T1000 (cell line): ENCODE measurements around the gene LUZP1.

Experiments used
- DNase-seq: peaks from one replicate; lab custom pipeline; 2025; ENCODE audit warnings: mixed read lengths; lab: John Stamatoyannopoulos, UW

The LUZP1 gene

DNA sequence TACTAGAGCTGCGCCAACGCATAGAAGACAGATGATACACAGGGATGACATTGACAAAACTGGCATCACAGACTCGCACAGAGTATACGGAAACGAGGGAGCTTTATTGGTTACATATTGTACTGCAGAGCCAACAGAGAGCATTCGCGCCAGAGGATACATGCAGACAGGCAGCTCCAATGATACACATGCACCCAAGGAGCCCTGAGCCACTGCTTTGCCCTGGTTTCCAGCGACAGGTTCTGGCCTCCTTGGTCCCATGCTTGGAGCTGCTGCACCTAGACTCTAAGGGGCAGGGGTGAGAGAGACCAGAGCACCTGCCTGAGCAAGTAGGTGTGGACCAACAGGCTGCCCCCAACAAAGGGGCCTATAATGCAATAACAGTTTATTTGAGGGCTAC lies 83.8 kb downstream of the LUZP1 start:
- no peak for DNase-seq

DNA sequence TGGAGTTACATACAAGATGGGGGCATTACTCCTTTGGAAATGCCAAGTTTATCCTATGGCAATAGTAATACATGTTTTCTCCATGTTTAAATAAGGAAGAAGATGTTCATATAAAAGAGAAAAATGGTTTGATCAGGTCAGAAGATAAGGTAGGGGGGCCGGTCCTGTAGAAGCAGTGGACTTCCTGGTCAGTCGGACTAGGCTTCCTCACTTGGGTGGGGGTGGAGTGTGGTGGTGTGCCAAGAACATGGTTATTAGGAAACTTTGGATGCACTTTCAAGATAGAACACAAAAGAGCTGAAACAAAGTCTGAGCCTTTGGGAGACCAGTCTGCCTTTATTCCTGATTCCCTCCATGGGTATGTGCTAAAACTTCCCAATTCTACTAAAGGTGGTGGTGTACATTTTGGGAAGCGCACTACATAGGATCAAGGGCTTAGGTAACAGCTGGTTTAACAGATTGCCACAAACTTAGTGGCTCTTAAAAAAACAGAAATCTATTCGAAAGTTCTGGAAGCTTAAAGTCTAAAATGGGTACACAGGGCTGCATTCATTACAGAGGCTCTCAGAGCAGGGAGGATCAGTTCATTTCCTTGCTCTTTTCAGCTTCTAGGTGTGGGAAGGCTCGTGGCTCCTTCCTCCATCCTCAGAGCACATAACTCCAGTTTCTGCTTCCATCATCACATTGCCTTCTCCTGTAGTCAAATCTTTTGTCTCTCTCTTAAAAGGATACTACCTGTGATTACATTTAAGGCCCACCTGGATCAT lies 84.8 kb downstream of the LUZP1 start:
- DNase-seq, result no peak

DNA sequence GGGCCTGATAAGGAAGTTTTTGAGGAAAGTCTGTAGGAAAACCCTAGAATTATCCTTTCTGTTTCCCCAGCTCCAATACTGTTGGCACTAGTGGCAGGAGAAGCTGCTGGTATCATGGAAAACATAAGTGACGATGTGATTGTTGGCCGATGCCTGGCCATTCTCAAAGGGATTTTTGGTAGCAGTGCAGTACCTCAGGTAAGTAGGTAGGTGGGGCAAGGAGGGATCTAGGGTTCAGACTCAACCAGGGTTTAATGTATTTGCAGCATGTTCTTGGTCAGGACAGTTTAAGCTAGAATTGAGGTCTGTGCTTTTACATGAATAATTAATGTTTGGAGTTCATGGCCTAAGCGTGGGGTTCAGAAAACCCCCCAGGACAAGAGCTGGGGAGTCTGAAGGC lies 87.3 kb downstream of the LUZP1 start:
- DNase-seq, result no peak

DNA sequence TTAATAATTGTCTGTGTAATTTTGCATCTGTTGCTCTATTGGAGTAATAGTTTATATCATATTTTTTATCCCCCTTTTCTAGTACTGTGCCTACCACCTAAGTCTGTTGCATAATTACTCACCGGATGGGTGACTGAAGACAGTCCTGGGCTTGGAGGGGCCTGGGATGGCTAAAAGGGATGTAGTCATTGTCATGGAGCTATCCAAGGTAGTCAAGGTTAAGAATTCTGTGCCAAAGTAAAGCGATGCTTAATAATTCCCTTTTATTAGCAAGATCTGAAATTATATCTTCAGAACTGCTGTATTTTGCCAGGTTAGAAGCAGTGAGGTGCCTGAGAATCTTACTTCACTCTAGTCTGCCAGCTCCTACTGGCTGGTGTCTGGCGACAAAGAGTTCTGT lies 87.8 kb downstream of the LUZP1 start:
- no peak for DNase-seq

DNA sequence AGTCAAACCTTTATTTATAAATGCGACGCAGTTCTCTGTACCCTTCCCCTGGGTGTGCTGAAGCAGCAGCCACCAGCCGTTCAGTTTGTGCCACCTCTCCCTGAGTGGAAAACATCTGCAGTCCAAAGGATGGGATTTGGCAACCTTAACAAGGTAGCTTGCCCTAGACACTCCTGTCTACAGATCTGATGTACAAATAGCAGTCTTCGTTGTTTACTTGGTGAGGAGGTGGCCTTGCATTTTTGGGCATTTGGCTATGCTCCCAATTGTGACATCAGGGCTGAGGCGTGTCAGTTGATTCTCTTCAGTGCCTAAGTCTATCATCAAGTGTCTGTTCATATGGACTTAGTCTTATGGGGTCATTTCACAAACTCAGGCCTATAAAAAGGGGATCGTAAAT lies 89.6 kb downstream of the LUZP1 start:
- DNase-seq, result no peak

DNA sequence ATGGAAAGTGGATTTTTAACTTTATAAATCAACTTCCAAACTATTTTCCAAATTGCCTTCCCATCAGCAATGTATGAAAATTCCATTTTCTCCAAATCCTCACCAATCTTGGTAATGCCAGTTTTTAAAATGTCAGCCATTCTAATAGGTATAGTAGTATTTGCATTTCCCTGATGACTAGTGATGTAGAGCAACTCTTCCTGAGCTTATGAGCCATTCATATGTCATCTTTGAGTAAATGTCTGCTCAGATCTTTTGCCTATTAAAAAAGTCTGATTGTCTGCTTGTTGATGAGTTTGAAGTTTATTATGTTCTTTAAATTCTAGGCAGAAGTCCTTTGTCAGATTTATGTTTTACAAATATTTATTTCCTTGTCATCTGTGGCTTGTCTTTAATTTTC lies 94.6 kb downstream of the LUZP1 start:
- DNase-seq, result no peak

DNA sequence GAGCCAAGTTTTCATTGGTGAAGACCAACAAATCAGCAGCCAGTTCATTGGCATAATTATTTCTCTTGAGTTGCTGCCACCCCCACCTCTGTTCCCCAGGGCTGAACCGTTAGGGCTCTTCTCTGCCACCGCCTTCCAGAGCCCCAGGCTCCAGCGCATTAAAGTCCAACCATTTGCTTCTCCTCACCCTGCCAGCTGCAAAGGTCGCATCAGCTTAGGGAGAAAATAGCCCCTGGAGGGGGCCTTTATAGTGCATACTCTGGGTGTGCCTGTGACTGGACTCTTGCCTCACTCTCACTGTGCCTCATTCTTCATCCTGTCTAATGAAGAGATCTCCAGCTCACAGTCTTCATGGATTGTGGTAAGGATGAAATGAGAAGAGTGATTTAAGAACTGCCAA lies 99.0 kb downstream of the LUZP1 start:
- DNase-seq, result no peak

DNA sequence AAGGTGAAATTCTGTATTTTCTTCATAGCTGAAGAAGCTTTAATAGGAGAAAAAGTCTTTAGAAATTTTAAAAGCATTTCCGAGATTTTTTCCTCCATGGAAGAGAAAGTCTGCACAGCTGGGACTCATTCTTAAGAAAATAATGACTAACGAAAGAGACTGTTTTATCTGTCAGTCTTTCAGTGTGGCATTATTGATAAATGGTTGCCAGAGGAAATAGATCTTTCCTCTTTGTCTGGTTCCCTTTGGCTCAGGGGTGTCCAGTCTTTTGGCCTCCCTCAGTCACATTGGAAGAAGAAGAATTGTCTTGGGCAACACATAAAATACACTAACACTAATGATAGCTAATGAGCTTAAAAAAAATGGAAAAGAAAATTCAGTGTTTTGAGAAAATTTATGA lies 99.5 kb downstream of the LUZP1 start:
- DNase-seq, result no peak

DNA sequence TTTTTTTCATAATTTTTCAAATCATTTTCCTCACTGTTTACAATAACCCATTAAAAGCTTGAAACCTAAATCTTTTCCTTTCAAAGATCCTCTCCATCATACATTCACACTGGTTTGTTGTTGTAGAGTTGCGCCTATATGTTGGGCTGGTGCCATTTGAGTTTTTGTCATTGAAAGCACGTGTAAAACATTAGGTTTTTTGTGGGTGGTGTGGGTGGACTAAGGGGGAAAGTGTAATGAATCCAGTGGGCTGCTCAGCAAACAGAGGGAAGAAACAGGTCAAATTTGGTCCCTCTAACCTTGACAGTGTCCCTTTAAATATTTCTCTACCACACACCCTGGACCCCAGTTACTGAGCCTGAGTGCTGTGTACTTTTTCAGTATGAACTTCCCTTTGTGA lies 102.6 kb downstream of the LUZP1 start:
- no peak for DNase-seq

DNA sequence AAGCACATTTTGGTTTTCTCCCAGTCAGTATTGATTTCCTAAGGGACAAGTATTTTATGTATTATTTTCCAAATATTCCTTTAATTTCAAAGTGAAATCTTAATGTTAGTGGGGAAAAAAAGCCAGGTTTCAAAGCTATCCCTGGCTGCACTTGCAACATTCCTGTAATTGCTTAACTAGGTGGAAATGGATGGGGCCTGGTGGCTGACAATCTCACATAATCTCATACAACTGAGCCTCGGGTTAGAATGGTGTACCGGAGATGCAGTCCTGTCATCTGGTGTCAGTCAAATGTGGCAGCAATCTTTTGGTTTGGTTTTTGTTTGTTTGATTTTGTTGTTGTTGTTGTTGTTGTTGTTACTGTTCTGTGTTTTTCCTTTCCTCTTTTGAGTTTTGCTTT lies 103.3 kb downstream of the LUZP1 start:
- no peak for DNase-seq

DNA sequence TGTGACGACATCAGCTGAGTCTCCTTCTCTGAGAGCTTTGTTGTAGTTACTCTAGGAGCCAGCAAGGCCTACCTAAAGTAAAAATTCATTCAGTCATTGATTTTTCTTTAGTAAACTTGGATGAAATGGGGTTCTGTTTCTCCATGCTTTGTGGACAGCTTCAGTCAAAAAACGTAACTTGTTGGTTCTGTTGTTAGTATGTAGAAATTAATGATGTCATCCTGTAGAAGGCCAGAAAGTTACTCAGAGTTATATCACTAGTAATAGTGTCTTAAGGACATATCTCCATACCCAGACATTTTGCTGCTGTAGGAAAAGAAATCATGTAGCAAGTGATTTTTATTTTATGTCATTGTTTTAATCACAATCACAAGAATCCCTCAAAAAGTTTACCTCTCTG lies 106.4 kb downstream of the LUZP1 start:
- no peak for DNase-seq

DNA sequence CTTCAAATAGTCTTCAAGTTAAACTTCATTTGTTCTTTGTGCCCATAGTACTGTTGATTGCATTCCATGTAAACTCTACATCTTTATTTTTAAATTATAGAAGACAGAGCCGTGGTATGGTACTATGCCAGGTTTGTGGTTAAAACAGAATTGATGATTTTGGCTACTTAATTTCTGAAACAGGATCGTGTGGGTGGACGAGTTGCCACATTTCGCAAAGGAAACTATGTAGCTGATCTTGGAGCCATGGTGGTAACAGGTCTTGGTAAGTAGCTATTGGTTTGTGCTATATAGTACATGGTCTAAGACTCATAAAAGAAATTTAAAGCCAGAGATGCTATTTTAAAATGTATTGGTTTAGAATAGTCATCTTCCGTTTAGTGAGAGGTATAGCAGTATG lies 111.4 kb downstream of the LUZP1 start:
- no peak for DNase-seq

DNA sequence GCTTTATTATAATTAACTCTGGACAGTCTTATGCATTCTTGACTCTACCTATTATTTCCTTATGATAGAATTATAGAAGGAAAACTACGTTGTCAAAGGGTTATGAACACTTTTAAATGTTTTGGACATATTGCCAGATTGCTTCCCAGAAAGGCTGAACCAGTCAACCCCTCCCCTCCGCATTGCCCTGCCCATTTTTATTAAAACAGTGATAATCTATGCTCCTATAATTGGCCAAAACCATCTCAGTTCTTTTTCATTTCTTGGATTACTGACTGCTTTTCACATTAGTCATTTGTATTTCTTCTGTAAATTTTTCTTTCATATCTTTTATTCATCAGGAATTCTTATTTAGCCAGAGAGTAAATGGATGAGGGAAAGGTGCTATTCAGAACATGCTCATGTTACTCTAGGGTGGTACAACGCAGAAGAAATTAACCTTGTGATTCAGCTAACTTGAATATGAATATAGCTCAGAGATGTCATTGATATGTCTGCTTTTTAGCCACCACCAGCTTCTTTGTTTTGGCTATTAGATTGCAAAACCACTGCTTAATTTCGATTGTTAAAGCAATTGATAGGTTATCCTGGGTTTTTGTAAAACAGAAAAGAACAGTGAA lies 117.3 kb downstream of the LUZP1 start:
- DNase-seq, result no peak

DNA sequence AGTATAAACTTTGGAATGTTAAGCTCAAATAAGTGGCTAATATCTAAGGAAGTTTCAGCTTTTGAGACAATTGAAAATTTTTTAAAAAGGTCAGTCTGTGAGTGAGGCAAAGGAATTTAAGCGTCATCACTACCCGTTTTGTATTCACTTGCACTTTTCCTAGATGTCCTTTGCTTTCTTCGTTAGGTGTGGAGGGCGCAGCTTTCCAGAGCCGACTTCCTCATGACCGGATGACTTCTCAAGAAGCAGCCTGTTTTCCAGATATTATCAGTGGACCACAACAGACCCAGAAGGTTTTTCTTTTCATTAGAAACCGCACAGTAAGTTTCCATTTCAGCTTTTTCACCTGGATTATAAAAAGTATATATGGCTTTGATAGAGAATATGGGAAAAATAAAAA lies 118.5 kb downstream of the LUZP1 start:
- no peak for DNase-seq

DNA sequence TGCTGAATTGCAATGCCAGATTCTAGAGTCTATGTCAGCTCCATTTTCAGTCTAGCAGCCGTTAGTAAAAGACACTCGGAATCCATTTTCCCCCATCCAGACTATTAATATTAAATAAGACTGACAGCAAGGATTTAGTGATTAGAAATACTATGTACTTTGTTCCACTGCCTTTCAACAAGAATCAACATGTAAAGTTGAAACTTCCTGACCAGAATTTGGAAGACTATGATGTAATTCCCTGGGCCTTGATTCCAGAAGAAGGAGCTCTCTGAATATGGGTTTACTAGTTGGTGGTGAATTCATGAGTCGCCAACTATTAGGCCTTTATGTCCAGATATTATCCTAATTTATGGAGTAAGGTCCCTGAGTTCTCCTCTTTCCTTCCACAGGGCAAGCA lies 124.6 kb downstream of the LUZP1 start:
- no peak for DNase-seq

DNA sequence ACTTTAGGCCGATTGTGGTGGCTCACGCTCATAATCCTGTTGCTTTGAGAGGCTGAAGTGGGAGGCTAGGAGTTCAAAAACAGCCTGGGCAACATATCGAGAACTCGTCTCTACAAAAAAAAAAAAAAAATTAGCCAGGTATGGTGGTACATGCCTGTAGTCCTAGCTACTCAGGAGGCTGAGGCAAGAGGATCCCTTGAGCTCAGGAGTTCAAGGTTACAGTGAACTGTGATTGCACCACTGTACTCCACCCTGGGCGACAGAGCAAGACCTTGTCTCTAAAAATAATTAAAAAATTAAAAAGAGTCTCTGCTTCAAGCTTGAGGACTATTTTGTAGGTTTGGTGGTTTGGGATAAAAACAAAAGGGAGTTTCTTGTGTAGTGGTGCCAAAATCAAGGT lies 128.1 kb downstream of the LUZP1 start:
- DNase-seq, result no peak

DNA sequence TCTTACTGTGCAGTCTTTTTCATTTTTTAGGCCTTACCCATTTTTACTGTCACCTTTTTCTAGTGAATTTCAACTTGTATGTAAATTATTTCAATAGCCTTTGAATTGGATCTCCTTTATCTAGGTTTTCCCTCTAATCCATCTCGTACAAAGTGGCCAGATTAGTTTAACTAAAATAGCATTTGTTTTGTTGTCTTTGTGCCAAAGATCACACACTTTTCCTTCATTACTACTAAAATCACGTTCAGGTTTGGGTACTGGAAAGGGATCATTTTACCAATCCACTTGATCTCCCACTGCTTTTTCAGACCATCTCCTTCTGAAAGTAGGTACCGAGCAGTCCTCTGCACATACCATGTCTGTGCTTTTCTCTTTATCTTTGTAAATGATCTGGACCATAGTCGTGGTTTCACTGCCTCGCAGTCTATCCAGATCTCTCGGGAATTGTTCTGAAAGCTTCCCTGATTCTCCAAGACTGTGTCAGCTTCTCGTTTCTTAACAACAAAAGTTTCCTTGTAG lies 129.3 kb downstream of the LUZP1 start:
- DNase-seq, result no peak

DNA sequence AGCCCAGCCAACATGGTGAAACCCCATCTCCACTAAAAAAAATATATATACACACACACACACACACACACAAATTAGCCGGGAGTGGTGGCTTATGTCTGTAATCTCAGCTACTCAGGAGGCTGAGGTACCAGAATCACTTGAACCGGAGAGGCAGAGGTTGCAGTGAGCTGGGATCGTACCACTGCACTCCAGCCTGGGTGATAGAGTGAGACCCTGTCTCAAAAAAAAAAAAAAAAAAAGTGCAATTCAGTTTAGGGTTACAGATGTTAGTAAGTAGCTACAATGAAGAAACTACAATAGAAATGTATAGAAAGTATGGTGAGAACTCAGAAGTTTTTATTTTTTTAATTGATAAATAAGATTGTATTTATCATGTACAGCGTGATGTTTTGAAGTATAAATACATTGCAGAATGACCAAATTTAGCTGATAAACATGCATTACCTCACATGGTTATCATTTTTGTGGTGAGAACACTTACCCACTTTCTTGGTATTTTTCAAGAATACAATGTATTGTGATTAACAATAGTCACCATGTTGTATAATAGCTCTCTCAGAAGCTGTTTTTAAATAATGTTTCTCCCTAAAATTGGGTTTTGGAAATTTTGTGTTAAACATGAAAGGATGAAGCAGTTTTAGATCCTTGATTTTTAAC lies 131.4 kb downstream of the LUZP1 start:
- no peak for DNase-seq

DNA sequence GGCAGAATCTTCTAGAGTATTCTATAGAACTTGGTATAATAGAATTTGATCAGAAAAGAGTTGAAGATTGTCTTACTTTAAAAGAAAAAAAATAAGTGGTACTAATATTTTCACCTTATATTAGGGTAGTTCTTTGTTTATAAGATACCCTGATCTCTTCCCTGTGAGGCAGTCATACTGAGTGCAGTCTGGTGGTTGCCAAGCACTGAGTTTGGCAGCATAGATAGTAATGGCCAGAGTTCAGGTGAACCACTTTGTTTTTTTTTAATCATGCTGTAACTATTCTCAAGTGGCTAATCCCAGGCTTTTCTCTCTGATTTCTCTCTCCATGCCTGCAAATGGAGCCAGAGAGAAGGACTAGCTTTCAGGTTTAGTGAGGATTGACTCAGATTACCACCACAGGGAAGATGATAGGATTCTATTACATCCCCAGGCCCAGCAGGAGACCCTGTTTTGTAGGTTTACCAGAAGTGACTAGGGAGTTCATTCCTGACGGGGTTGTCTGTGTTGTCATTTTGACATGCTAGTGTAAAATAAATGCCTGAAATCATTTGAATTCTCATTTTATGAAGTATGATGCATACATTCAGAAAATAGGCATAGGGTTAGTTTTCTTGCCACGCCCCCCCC lies 132.7 kb downstream of the LUZP1 start:
- no peak for DNase-seq
